Activated CD8-positive, alpha-beta T cell treated with anti-CD3 and anti-CD28 coated beads for 36 hours (primary cell): ENCODE data around the gene TBC1D22A. TPM values are rescaled to one million over a fixed set of nuclear protein-coding genes. Genes with fewer than 3 reads are reported as not detected.

Source experiments
- ATAC-seq: fragments of 200-7000 bp; cut with Tn5 transposase; one replicate; pipeline ENCODE4 v1.10.0; 2021; ENCODE audit warnings: mild to moderate bottlenecking, moderate library complexity
- CTCF ChIA-PET: fragments of 350-600 bp; sonication (Branson Sonifier 250); formaldehyde crosslinking; loops from one replicate; lab custom pipeline; 2021; ENCODE audit warnings: antibody characterized with exemption; lab: Charles Lee
- POLR2A ChIA-PET: fragments of 350-600 bp; sonication (Branson Sonifier 250); formaldehyde crosslinking; loops from one replicate; lab custom pipeline; 2021; ENCODE audit warnings: antibody characterized with exemption; lab: Charles Lee
- DNase-seq: peaks from one replicate; pipeline ENCODE4 v3.0.0-alpha.2; 2020
- H3K27ac Mint-ChIP-seq: one replicate; pipeline ENCODE4 v1.8.0; 2021; ENCODE audit warnings: mild to moderate bottlenecking, mixed read lengths
- H3K27me3 Mint-ChIP-seq: one replicate; pipeline ENCODE4 v1.8.0; 2021; ENCODE audit warnings: mixed read lengths
- H3K36me3 Mint-ChIP-seq: one replicate; pipeline ENCODE4 v1.8.0; 2021; ENCODE audit warnings: low read depth, mixed read lengths
- H3K4me1 Mint-ChIP-seq: one replicate; pipeline ENCODE4 v1.8.0; 2021; ENCODE audit warnings: low read depth, mixed read lengths
- H3K4me3 Mint-ChIP-seq: one replicate; pipeline ENCODE4 v1.8.0; 2021; ENCODE audit warnings: mild to moderate bottlenecking, moderate library complexity, mixed read lengths
- H3K9me3 Mint-ChIP-seq: one replicate; pipeline ENCODE4 v1.8.0; 2021; ENCODE audit warnings: mixed read lengths
- intact Hi-C: fragments of 100-400 bp; cut with micrococcal nuclease; formaldehyde crosslinking; loops from one replicate; pipeline ENCODE4 v1.10.0; 2022
- total RNA-seq, 2 experiments: library from RNA; stranded (reverse); gene quantifications; one replicate each; pipeline ENCODE4 v1.2.3, GENCODE V29; 2021
- TF ChIP-seq, protein P1 (sequence below): fragments of 200-600 bp; IDR thresholded peaks from one replicate; pipeline ENCODE4 v1.8.0; 2022; ENCODE audit warnings: antibody characterized with exemption, mild to moderate bottlenecking

The TBC1D22A gene
- total RNA-seq, 2 experiments from 2014 or later, result 41.0 to 42.8 TPM

GRCh38 chr22:46931881-46932280 lies 169.4 kb downstream of the TBC1D22A start:
- peaks cover 28% of the 10 kb centered on the region for H3K4me1 Mint-ChIP-seq
- ChIA-PET POLR2A (no interaction called here), CTCF (no interaction called here)
- DNase-seq (no peak), ATAC-seq (no peak)
- H3K27ac Mint-ChIP-seq, result no peak overlapping the region
- H3K27me3 Mint-ChIP-seq, result no peaks in the 10 kb centered on the region
- intact Hi-C loops, result no loop called here
- no peaks in the 10 kb centered on the region for H3K9me3 Mint-ChIP-seq
- no peak overlapping the region for H3K4me3 Mint-ChIP-seq
- H3K36me3 Mint-ChIP-seq, result peaks cover 5% of the 10 kb centered on the region
- TF ChIP-seq, protein P1, sequence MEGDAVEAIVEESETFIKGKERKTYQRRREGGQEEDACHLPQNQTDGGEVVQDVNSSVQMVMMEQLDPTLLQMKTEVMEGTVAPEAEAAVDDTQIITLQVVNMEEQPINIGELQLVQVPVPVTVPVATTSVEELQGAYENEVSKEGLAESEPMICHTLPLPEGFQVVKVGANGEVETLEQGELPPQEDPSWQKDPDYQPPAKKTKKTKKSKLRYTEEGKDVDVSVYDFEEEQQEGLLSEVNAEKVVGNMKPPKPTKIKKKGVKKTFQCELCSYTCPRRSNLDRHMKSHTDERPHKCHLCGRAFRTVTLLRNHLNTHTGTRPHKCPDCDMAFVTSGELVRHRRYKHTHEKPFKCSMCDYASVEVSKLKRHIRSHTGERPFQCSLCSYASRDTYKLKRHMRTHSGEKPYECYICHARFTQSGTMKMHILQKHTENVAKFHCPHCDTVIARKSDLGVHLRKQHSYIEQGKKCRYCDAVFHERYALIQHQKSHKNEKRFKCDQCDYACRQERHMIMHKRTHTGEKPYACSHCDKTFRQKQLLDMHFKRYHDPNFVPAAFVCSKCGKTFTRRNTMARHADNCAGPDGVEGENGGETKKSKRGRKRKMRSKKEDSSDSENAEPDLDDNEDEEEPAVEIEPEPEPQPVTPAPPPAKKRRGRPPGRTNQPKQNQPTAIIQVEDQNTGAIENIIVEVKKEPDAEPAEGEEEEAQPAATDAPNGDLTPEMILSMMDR, result no peak

- Mint-ChIP-seq H3K27me3 (no peaks in the 10 kb centered on the region), H3K4me1 (peaks cover 28% of the 10 kb centered on the region), H3K36me3 (peaks cover 5% of the 10 kb centered on the region), H3K27ac (peak overlapping the region; percentile 22), H3K4me3 (no peak overlapping the region), H3K9me3 (no peaks in the 10 kb centered on the region)
- DNase-seq (no peak), ATAC-seq (no peak)
- CTCF ChIA-PET, result no interaction called here
- intact Hi-C loops, result no loop called here
- TF ChIP-seq, protein P1, result no peak
- POLR2A ChIA-PET, result no interaction called here
These were observed 170.8 kb downstream of the TBC1D22A start for GRCh38 chr22:46933040-46933930.

DNA sequence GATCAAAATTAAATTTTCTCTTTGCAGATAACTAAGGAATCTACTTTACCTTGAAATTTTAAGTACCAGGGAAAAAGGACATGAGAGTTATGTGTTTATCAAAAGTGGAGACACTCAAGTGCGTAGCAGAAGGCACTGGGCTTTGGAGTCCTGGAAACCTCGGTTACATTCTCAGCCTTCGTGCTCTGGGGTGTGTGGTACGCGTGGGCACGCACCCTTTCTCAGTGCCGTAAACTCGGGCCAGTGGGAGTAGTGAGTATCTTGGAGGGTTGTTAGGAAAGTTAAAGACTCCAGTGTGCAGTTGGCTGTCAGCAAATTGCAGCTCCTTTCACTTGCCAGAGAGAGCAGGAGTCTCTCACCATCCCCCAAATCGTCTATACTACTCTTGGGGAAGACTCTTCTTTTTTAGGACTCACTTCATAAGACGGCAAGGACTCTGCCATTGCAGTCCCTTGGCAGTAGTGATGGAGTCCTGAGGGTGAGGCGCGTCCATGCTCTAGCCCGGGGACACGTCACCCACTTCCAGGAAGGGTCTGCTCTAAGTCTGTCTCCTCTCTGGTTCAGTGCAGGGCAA lies 171.8 kb downstream of the TBC1D22A start:
- DNase-seq (no peak), ATAC-seq (no peak)
- Mint-ChIP-seq H3K9me3 (no peaks in the 10 kb centered on the region), H3K4me3 (no peak overlapping the region), H3K27me3 (no peaks in the 10 kb centered on the region), H3K27ac (peak overlapping the region; percentile 55), H3K36me3 (peaks cover 7% of the 10 kb centered on the region), H3K4me1 (peaks cover 28% of the 10 kb centered on the region)
- ChIA-PET CTCF (no interaction called here), POLR2A (no interaction called here)
- TF ChIP-seq, protein P1, result no peak
- intact Hi-C loops, result no loop called here

DNA sequence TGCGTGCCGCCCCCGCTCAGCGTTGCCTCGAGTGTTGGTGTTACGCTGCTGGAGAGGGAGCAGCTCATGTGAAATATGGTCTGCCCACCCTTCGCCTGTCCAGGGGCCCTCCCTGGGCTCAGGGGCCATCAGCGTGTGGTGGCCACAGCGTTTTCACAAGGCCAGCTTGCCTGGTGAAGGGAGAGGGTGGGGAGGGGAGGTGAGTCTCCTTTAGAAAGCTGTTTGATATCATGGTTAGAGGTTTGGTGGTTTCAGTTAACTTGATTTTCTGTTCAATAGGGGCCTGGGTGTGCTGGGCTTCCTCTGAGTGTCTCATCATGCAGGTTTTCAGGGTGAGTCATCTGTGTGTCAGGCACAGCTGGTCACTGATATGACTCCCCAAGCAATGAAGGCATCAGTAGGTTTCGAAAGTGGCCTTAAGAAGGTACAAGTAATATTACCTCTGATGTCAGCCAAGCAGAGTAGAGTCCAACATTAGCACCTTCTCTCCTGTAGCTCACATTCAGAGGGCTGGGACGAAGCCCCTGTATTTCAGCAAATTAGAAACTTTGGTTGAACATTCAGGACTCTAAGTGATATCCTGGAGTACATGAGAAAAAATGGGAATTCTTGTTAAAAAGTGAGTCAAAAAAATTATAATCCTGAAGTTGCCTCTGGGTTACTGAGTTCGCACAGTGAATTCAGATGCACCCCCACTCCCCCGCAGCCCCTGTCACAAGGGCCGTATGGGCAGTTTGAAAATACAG lies 172.5 kb downstream of the TBC1D22A start:
- Mint-ChIP-seq H3K9me3 (no peaks in the 10 kb centered on the region), H3K36me3 (peaks cover 13% of the 10 kb centered on the region), H3K4me1 (peaks cover 28% of the 10 kb centered on the region), H3K4me3 (no peak overlapping the region), H3K27ac (peak overlapping the region; percentile 55), H3K27me3 (no peaks in the 10 kb centered on the region)
- ATAC-seq (peak; percentile 96), DNase-seq (peak; percentile 69)
- ChIA-PET POLR2A (no interaction called here), CTCF (no interaction called here)
- intact Hi-C loops, result no loop called here
- TF ChIP-seq, protein P1, result no peak
